DMS53 treated with DMSO at 0.1 percent for 48 hours (cell line): ENCODE results near the gene KLK14.

ENCODE experiments used
- DNase-seq: peaks from one replicate; lab custom pipeline; 2025; ENCODE audit not compliant: unreplicated experiment; lab: John Stamatoyannopoulos, UW

KLK14 gene

GRCh38 chr19:51089786-51090185 lies 7.1 kb upstream of the KLK14 start:
- DNase-seq = no peak

- peak; percentile 89 for DNase-seq
These were observed 3.6 kb upstream of the KLK14 start for GRCh38 chr19:51086153-51086850.

- no peak for DNase-seq
These were observed 1.8 kb upstream of the KLK14 start for GRCh38 chr19:51084505-51084904.

- DNase-seq = no peak
These were observed 1.1 kb upstream of the KLK14 start for GRCh38 chr19:51083783-51084182.

- DNase-seq = no peak
These were observed 494 bp upstream of the KLK14 start for GRCh38 chr19:51083181-51083580.

GRCh38 chr19:51081476-51081875 lies 1.2 kb downstream of the KLK14 start:
- DNase-seq = no peak

- DNase-seq = no peak
These were observed 3.1 kb downstream of the KLK14 start for GRCh38 chr19:51079481-51080110.

- no peak for DNase-seq
These were observed 4.0 kb downstream of the KLK14 start for GRCh38 chr19:51078731-51079130.

- no peak for DNase-seq
These were observed 4.6 kb downstream of the KLK14 start for GRCh38 chr19:51078104-51078503.

GRCh38 chr19:51076631-51077213 lies 6.0 kb downstream of the KLK14 start:
- no peak for DNase-seq

GRCh38 chr19:51075998-51076397 lies 6.7 kb downstream of the KLK14 start:
- no peak for DNase-seq

- peak; percentile 62 for DNase-seq
These were observed 11.6 kb downstream of the KLK14 start for GRCh38 chr19:51071095-51071405.

- peak; percentile 51 for DNase-seq
These were observed 12.2 kb downstream of the KLK14 start for GRCh38 chr19:51070334-51071094.

- DNase-seq = no peak
These were observed 16.1 kb downstream of the KLK14 start for GRCh38 chr19:51066393-51067186.

- no peak for DNase-seq
These were observed 17.3 kb downstream of the KLK14 start for GRCh38 chr19:51065221-51065960.

GRCh38 chr19:51064534-51065220 lies 18.0 kb downstream of the KLK14 start, which contains the start of gene KLK13:
KLK13 (minus strand) TSS chr19:51065092; CDS start chr19:51065067, 25 bp downstream.
- no peak for DNase-seq

GRCh38 chr19:51063664-51064063 lies 19.0 kb downstream of the KLK14 start:
- DNase-seq = no peak

GRCh38 chr19:51060973-51061372 lies 21.7 kb downstream of the KLK14 start:
- no peak for DNase-seq

- DNase-seq = no peak
These were observed 22.4 kb downstream of the KLK14 start for GRCh38 chr19:51060336-51060735.

- DNase-seq = no peak
These were observed 23.0 kb downstream of the KLK14 start for GRCh38 chr19:51059715-51060114.
